GM19023 (cell line): ENCODE measurements around the gene KAZN.

Source experiments
- ATAC-seq: cut with Tn5 transposase; IDR thresholded peaks from one replicate; pipeline ENCODE4 v1.9.1; 2021; ENCODE audit warnings: mild to moderate bottlenecking, moderate library complexity; ENCODE audit not compliant: unreplicated experiment

The KAZN gene

DNA sequence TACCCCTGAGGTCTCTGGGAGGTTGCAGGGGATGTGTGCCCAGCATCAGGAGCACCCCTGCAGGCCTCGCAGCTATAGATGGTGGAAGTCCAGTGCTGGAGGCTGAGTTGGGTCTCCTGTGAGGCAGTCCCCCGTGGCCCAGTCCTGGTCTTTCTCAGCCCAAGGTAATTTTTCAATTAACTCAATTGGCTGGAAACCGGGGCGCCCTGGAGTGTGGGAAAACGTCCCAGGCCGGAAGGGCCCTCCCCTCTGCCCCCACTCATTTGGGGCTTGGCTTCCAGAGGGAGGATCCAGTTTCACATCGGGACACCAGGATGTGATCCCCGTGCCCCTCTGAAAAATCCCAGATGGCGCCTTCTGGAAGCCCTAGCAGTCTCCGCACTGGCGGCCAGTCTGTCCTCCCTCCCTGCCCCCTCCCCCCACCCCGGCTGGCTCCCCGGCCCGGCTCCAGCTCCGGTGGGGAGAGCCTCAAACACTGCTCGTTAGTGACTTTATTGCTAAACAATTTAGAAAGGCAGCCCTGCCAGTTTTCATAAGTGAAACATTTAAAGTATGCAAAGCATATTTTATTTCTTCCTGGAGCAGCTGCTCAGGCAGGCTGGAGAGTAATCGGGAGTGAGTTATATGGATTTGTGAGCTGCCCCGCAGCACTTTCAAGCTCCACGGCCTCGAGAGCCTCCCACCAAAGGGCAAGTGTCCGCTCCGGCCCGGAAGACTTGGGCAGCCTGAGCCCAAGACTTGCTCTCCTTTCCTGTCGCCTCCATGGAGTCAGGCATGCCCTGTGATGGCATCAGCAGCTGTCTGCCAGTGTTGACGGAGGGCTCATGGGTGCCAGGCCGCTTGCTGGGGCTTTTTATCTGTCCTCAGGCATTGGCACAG lies 346.9 kb downstream of the KAZN start:
- no peak for ATAC-seq

DNA sequence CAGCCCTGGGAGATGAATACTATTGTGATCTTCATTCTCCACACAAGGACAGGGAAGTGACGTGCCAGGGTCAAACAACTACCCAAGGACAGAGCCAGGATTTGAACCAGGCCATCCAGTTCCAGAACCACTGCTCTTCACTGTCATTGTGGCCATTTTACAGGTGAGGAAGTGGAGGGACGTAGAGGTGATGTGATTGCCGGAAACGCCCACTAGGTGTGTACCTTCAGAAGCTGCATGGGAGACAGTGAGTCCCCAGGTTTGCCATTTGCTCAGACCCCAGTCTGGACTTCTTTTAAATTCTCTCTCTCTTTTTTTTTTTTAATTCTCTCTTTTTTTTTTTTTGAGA lies 347.5 kb downstream of the KAZN start:
- no peak for ATAC-seq

DNA sequence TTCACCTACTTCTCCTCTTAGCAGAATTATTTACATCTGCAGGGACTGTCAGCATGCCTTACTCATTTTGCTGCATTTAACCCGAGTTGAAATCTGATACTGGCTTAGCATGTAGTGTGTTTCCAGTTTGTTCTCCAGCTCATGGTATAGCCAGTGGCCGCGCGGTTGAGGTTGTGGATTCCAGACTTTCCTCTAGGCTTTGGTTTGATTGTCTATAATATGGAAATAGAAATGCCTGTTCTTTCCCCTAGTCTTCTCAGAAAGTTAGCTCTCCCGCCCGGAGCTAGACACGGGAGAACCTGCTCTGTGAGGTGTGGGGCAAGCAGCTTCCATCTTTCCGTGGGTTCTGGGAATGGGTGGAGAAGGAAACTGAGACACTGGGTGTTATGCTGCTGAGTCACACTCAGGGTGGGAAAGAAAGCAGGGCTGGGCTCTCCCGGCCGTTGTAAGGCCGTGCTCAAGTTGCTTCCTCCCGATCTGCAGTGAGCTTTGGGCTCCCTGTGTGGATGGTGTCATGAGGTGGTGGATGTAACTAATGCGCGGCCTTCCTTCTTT lies 348.3 kb downstream of the KAZN start:
- ATAC-seq, result no peak

DNA sequence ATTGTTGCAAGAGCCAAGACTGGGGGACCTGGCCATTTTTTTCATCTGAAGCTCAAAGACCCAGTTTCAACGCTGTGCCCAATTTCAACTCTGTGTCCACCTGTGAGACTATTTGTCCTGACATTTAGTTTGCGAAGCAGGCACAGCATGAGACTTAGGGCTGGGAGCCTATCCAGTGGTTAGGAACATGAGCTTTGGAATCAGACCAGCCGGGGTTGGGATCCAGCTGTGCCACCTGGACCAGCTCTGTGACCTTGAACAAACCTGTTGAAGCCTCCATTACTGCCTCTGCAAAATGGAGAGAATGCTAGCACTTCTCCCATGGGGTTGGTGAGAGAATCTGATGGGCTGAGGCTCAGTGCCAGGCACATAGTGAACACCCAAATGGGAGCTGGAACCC lies 348.9 kb downstream of the KAZN start:
- ATAC-seq, result no peak

DNA sequence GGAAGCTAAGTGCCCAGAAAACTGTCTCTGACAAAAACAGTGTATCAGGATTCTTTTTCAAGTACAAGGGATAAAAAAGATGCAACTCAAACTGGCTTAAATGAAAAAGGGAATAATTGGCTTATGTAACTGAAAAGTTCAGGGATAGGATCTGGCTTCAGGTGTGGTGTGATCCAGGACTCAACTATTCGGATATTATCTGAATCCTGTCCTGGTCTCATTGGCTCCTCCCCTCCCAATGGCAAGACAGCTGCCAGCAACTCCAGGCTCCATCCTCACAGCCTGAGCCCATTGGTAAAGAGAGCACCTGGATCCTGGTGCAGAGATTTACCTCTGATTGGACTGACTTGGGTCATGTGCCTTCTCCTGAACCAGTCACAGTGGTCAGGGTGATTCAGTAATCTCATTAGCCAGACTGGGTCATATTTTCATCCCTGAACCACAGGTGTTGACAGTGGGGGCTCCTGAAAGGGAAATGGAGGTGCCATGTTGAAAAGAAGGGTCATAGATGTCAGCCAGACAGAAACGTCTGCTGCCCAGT lies 349.7 kb downstream of the KAZN start:
- no peak for ATAC-seq

DNA sequence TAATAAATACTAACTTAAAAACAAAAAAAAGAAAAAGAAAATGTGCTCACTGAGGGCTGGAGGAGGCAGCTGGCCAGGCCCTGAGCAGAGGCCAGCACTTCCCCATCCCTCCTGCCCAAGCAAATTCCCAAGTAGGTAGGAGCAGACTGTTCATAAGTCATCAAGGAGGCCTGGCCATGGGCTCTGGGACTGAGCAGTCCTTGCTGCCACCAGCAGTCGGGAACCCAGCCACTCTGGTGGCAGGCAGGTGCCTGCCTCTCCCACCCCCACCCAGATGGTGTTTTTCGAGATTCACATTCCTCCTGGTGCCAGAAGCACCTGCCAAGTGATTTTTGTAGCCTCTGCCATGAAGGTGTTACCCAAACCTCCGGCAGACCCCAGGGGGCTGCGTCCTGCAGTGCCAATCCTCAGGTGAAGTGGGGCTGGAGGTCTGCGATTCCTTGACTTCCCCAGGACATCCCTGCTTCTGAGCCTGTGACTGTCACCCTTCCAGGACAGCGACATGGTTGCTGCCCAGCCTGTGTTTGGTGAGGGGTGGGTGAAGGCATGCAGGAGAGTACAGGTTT lies 350.9 kb downstream of the KAZN start:
- ATAC-seq, result no peak

DNA sequence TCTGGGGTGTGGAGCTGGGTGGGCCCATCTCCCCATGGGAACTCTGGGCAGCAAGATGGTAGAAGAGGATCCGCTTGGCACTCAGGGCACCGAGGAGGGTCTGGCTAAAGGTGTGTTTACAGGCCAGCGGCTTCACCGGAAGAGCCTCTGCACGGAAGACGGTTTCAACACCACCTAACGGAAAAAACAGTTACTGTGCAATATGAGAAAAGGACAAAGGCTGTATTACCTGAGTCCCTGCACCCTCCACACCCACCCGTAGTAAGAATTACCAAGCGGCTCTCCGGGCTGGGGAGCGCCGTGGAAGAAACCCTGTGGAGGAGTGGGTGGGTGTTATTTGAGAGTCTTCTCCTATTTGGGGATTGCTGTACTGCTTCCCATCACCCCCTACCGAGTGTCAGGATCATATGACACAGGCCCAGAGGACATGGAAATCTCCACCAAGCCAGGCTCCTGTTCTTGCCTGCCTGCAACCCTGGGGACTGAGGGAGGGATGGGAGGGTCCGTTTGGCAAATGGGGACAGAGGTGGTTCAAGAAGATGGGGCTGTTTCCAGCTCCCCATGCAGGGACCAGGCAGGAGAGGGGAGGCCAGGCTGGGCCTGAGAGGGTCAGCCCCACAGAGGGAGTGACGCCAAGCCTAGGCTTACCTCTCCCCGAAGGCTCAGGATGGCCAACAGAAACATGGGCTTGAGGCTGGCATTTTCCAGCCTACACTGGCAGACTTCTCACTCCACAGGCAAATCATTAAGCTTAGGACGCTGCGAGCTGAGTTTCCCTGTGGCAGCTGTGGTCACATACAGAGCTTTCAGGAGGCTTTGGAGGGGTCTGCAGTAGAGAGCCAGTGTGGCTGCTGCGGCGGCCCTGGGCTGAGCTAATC lies 351.6 kb downstream of the KAZN start:
- ATAC-seq, result no peak

DNA sequence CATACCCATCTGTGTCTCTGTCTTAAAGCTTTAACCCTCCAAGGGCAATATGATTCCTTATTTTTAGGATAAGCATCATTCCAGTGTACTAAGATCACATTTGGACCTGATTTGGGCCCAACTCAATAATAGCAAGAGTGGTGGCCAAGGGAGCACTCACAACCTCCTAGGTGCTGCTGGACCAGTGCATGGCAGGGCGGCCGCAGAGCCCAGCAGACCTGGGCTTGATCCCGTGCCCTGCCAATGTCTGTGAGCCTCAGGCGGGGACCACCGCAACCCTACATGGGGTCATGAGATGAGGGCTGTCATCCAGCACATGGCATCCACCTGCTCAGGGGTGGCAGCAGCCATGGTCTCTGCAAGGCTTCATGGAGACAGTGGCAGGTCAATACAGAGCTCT lies 353.3 kb downstream of the KAZN start:
- ATAC-seq, result no peak

DNA sequence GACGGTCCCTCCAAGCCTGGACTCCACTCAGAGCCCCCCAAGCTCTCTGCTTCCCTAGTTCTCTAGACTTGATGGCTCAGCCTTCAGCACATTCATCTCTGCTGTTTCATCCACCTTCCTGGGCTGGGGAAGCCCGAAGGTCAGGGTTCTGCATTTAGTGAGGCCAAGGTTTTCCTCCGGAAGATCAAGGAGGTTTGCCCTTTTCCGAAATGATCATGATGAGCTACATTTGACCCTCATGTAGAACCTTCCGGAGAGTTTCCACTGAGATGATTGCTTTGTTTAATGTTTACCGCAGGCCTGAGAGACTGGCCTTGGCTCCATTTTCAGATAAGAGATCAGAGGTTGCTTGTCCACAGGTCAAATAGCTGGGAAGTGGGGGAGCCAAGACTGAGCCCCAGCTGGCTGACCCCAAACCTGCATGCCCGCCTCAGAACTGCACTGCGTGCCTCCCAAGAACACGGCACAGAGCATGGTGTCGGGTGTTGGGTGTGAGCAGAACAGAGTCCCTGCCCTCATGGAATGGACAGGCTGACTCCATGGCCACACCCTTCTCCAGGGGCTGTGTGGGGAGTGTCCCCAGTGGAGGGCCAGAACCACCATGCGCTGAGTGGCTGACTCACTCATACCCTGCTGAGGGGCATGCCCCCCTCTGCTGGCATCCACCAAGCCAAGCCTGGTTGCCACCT lies 354.3 kb downstream of the KAZN start:
- ATAC-seq, result no peak

DNA sequence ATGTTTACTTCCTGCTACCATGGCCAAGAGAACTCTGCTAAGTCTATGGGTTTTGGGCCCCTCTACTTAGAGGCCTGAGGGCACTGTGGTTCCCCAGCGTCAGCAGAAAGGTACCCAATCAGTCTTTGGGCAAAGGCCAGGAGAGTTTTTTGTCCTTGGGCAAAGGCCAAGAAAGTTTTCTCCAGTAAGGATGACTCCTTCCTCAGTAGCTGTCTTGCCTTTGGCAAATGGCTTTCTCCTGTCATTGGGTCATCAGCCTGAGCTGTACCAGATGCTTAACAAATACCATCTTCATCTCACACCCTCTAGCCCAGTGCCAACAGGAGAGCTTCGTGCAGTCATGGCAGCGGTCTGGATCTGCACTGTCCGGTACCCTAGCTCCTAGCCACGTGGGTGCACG lies 355.7 kb downstream of the KAZN start:
- no peak for ATAC-seq

DNA sequence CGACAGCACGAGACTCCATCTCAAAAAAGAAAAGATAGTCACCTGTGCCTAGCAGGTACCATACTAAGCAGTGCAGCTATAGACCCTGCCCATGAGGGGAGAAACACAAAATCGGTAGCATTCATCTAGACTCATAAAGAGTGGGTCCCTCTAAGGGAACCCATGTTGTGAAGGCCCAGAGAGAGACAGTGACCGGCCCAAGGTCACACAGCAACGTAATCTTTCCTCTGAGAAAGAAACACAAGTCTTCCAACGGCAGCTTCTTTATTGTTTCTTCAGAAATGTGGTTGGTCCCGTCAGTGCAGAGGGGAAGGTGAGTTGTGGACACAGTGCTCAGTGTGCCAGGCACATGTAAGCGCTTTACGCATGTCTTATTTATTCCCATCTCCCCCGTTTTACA lies 356.4 kb downstream of the KAZN start:
- no peak for ATAC-seq

DNA sequence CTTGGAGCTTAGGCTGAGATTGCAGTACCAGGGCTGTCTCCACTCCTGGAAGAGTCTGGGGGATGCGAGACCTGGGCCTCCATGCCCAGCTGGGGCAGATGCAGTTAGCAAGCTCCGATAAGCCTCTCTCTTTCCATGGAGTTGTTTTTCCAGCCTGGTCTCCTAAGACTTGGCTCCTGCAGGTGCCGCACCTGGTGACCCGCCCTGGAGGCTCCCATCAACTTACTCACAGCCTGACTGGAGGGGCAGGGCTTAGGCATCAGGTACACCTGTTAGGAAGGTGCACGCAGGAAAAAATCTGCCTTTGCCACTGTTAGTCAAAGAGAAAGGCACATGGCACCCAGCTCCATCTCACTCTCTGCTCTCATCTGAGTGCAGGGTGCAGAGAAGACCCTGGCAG lies 356.9 kb downstream of the KAZN start:
- no peak for ATAC-seq

DNA sequence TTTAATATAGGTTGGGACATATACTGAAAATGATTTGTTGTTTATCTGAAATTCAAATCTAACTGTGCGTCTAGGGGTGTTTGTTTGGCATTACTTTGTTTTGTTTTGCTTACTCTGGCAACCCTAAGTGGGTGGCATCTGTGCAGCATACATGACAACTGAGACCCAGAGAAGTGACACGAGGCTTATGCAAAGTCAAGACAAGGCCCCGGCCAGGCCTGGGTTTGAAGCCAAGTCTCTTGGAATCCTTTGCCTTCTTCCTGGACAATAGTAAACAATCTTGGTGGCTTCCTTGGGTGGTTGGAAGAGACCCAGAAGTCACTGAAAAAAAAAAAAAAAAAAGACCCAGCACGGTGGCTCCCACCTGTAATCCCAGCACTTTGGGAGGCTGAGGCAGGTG lies 357.5 kb downstream of the KAZN start:
- ATAC-seq, result no peak

DNA sequence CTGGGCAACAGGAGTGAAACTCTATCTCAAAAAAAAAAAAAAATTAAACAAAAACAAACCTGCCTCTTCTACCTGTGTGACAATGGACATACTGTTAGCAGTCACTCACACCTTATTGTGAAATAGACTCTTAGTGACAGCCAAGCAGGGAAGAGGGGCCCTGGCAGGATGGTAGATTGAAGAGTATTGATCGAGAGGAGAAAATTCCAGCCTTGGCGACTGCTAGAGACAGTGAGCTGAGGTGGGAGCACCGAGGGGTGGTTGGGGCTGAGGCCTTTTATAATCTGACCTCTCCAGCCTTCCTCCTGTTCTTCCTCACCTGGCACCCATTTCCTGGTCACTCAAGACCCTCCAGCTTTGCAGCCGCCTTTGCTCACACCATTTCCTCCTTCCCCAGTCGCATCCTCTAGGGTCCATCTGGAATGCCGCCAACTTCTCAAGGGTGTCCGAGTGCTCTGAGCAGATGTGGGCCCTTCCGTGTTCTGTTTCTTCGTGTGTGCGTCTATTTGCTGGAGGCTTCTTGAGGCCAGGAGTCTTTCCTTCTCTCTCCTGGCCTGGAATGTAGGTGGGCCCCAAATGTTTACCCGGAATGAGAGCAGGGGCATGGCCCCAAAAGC lies 358.2 kb downstream of the KAZN start:
- no peak for ATAC-seq

DNA sequence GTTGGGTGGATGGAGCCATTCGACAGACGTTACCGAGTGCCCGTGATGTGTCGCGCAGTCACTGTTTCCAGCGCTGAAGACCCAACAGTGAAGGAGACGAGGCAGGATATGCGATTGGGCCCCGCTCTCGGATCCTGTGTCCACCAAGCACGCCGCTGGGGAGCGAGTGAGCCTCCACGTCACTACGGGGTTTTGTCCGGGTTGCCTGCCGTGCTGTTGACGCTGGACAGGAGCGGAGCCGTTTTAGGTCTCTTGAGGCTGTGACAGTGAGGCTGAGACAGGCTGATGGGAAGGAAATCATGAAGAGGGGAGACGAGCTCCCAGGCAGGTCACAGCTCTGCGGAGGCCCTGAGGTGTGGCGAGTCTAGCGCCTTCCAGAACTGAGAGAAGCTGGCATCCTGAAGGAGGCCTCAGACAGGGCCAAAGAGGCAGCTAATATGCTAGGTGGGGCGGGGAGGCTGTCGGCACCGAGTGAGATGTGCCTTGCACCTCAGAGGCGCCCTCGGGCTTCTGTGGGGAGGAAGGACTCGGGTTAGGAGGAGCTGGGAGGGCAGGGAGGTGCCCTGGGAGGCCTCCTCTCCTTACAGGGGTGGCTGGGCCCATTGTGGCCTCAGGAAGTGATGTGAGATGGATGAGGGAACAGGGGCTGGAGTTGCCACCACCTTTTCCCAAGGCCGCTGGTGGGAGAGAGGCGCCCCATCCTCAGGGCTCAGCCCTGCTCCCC lies 359.1 kb downstream of the KAZN start:
- ATAC-seq, result no peak

DNA sequence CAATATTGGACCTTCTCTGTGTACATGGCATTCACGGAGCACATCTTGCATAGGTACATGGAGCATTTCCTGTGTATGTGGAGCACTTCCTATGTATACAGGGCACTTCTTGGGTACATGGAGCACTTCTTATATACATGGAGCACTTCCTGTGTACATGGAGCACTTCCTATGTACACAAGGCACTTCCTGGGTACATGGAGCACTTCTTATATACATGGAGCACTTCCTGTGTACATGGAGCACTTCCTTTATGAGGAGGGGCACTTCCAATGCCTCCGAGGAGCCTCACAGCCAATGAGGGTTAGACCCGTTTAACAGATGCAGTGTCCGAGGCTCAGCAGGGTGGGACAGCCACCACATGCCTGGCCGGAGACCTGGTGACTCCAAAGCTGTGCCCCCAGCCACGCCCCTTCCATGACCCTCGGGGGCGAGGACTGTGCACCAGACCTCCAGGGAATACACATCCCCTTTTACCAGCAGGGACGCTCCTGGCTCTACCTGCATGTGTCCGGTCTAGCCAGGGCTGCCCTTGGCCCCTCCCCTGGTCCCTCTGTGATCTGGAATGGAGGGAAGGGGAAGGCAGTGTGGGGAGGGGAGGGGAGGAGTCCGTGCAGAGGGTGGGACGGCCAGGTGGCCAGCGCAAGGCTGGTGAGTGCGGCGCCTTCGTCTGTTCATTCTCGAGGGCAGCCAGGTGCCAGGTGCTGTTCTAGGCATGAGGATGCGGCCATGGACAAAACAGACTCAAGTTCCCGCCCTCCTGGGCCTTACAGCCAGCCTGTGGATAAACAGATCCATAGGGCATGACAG lies 360.0 kb downstream of the KAZN start:
- no peak for ATAC-seq

DNA sequence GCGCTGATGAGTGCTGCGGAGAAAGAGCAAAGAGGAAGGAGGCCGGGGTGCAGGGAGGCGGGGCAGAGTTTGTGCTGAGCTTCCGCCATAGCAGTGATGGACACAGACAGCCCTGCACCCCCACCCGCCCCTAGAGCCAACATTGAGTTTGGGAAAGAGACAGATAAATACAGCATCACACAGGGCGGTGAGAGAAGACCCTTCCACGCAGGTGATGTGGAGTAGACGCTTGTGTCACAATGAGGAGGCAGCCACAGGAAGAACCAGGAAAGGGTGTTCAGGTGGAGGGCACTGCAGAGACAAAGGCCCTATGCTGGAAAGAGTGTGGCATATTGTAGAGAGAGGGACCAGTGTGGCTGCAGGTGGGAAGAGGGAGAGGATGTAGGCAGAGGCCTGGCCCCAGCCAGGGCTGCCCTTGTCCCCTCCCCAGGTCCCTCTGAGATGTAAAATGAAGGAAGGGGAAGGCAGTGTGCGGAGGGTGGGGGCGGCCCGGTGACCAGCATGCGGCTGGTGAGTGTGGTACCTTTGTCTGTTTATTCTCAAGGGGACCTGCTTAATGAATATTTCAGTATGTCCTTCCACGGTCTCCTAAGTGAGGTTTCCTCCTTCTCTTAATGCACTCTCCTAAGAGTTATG lies 360.7 kb downstream of the KAZN start:
- ATAC-seq, result no peak

DNA sequence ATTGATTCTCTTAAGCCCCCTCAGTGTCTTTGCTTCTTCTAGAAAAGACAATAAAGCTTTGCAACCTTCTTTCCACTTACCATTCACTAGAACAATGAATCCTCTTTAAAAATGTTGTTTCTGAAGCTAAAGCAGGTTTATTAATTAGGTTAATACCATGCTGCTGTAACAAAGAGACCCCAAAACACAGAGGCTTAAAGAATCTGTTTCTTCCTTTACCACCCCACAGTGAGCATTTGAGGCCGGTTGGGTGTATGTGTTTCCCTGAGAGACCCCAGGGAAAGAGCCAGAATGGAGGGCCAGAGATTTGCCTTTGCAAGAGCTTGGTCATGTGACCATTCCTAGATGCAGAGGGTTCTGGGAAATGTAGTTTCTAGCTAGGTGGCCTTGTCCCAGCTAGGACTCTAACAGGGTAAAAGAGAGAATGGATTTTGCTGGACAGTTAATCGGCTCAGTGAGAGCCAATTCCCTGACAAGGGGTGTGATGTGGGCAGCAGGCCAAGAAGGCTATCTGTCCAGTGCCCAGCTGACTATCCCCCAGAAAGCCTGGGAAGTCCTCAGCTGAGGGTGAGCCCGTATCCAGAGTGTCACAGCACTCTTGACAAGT lies 363.3 kb downstream of the KAZN start:
- ATAC-seq, result no peak
